Stimulated activated CD4-positive, alpha-beta T cell treated with anti-CD3 and anti-CD28 coated beads, Interleukin-4, amount 100 ng/mL, for 1 hour (primary cell): ENCODE measurements around the gene COL27A1.

Source experiments
- DNase-seq: peaks from one replicate; pipeline ENCODE4 v3.0.0-alpha.2; 2020

COL27A1 gene

GRCh38 chr9:114169029-114169951, 14.0 kb downstream of the COL27A1 start:
- DNase-seq: no peak

DNA sequence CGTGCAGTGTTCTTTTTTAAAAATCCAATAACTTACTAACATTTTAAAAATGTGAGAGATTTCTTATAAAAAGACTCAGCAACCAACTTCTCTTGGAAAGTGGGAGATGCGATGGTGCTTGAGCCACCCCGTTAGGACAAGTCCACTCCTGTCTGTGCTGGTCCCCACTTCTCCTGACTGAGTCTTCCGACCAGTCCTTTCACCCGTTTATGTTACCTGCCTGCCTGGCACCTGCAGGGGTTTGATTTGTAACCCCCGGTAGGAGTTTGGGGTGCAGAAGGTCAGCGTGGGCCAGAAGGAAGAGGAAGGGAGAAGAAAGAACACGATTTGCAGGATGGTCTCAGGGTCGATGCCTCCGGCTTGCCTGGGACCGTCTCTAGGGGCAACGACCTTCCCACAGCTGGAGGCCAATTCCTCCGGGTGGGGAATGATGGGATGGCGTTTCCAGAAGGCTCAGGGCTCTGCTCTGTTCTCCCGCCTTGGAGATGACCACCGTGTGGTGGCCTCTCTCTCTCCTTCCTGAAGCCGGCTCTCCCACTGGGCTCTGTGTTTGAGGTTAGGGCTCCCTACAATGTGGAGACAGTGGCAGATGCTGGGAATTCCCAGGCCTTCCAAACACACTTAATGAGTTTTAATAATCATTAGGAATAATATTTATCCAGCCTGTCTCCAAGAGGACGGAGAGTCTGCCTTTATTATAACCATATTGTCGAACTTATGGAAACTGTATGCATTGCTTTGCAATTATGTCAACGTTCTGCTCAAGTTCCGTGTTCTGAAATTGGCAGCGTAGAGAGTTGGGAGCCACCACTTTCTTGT, 14.8 kb downstream of the COL27A1 start:
- DNase-seq: no peak

DNA sequence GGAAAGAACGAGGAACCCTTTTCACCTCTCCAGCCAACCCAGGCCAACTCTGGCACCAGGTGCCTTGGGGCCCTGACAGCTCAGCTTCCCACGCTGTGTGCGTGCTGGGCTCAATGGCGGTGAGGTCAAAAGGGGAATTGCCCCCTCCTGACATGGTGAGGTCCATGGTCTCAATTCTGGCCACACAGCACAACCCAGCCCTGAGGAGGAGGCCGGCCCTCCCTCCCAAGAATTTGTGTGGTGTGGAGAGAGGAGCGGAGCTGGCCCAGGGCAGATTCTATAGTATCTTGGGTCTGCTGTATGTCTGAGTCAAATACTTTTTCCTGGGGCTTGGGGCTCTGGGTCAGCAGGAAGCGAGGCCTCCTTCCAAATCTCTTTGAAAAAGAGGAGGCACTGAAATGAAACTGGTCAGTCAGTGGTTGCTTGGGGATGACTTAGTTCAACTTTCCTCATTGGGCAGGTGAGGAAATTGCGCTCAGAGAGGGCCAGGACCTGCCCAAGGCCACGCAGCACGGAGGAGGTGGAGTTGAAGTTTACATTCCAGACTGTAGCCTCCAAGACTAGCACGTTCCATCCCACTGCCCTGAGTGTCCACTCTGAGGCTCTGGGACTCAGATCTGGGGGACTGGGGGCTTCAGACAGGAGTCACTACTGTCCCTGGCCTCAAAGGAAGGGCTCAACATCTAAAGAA, 15.6 kb downstream of the COL27A1 start:
- DNase-seq: no peak

DNA sequence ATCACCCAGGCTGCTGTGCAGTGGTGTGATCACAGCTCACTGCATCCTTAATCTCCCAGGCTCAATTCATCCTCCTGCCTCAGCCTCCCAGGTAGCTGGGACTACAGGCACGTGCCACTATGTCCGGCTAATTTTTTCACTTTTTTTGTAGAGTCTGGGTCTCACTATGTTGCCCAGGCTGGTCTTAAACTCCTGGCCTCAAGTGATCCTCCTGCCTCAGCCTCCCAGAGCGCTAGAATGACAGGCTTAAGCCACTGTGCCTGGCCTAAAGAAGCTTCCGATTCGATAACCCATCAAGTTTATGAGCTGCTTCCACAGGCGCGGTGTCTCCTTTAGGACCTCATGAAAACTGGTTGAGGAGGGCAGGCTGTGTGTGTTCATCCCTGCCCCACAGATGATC, 16.2 kb downstream of the COL27A1 start:
- no peak for DNase-seq

- DNase-seq: no peak
Observed at GRCh38 chr9:114172981-114173833, 17.9 kb downstream of the COL27A1 start.

DNA sequence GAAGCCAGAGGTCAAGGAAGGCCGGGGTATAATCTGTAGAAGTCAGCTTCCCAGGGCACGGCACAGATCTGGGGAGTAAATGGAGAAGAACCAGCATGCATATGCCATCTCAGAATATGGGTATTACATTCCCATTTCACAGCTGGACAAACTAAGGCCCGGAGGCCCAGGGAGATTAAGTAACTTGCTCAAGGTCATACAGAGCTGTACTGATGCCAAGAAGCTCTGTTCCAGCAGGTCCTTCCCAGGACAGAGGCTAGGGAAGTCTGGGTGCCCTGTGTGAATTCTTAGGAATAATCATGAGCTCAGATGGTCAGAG, 19.2 kb downstream of the COL27A1 start:
- no peak for DNase-seq

GRCh38 chr9:114174876-114175771, 19.8 kb downstream of the COL27A1 start:
- no peak for DNase-seq

DNA sequence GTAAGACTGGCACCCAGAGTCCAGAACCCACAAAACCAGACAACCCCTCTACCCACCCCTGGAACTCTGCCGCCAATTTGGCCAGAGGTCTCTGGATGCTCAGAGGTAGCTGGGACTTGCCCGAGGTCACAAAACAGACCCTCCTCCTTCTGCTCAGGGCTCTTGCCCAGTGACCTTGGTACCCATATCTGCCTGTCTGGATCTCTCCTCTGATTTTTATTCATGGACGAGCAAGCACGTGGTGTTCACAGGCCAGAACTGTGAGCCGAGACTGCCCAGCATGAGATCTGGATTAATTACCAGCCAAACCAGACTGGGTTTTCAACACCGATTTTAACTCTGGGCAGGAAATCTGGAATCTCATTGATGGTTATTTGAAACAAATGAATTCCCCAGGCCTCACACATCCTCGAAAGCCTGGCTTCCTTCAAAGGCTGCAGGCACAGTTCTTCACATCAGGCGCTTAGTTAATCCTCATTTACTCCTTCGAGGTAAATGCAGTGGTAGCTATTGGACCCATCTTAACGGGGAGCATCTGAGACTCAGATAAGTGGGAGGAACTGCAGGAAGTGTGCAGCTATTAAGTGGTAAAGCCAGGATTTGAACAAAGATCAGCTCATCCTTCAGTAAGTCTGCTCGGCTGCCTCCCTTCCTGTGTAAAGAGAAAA, 21.4 kb downstream of the COL27A1 start:
- DNase-seq: no peak

GRCh38 chr9:114177423-114178064, 22.2 kb downstream of the COL27A1 start:
- no peak for DNase-seq

DNA sequence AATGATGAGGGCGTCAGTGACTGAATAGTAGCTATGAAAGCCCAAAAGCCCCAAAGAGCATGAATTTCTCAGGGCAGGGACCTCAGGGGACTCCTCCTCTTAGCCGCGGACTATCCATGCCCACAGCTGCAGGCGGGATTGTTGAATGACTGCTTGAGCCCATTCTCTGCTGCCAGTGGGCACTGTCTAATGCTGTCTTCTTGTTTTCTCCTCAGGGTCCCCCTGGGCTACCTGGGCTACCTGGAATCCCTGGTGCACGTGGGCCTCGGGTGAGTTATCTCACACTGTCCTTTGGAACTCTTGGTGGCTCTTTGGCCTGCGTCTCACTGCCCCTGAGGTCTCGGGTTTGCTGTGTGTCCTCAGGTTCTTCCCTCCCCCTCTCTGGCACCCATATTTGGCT, 22.7 kb downstream of the COL27A1 start:
- DNase-seq: no peak

- DNase-seq: no peak
Observed at GRCh38 chr9:114178756-114179450, 23.6 kb downstream of the COL27A1 start.

GRCh38 chr9:114179516-114179915, 24.2 kb downstream of the COL27A1 start:
- DNase-seq: no peak

- DNase-seq: no peak
Observed at GRCh38 chr9:114180696-114181606, 25.6 kb downstream of the COL27A1 start.

DNA sequence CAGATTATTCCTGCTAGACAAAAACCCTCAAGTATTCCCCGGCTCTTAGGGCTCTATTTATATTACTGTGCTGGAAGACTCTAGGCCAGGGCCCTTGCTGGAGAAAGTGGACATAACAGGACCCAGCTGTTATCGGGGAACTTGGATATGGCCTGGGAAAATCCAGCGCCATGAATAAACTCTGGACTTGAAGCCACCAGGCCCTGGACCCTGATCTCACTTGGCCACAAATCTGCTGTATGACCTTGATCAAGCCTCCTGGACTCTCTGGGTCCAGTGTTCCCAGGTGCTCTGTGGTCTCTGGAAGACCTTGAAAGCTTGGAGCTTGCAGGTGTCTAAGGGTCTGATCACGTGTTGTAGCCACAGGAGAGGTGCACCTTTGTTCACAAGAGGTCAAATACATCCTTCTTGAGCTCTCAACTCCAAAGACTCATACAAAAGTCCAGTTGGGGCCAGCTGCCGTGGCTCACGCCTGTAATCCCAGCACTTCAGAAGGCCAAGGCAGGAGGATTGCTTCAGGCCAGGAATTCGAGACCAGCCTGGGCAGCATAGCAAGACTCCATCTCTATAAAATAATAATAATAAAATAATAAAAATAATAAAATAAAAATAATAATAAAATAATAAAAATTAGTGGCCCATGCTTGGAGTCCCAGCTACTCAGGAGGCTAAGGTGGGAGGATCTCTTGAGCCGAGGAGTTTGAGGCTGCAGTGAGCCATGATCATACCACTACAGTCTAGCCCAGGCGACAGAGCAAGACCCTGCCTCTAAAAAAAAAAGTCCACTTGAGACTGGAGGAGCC, 26.5 kb downstream of the COL27A1 start:
- no peak for DNase-seq

- DNase-seq: no peak
Observed at GRCh38 chr9:114183006-114183405, 27.7 kb downstream of the COL27A1 start.

GRCh38 chr9:114184071-114184470, 28.7 kb downstream of the COL27A1 start:
- DNase-seq: no peak

GRCh38 chr9:114184866-114185265, 29.5 kb downstream of the COL27A1 start:
- DNase-seq: no peak
